ENCODE data around the gene GLCCI1.

Gene GLCCI1

GRCh38 chr7:7956531-7957128 lies 12.0 kb upstream of the GLCCI1 start:
- Histone ChIP-seq H3K27me3 (ENCODE audit: insufficient read depth, poor library complexity, severe bottlenecking) (no peaks in the 10 kb centered on the region), H3K4me3 (replicated peaks; ENCODE audit: insufficient read depth, low read length) (no peak overlapping the region), H3K27ac (replicated peaks) (no peak overlapping the region)
- DNase-seq (ENCODE audit: low read depth in 1 of 2, low spot score in 1 of 2): no peak
- TF ChIP-seq REST (IDR thresholded peaks at IDR 0.05; ENCODE audit: insufficient replicate concordance, low read depth) (no peak), POLR2AphosphoS5 (IDR thresholded peaks at IDR 0.05; ENCODE audit: low read depth) (no peak), SPI1 (IDR thresholded peaks at IDR 0.05; ENCODE audit: borderline replicate concordance, low read depth) (no peak), CTCF (IDR thresholded peaks at IDR 0.05; ENCODE audit: insufficient read depth, low read length) (no peak), GABPA (IDR thresholded peaks at IDR 0.05; ENCODE audit: low read depth) (no peak)

- no peak for DNase-seq (ENCODE audit: low read depth in 1 of 2, low spot score in 1 of 2)
- TF ChIP-seq GABPA (IDR thresholded peaks at IDR 0.05; ENCODE audit: low read depth) (no peak), SPI1 (IDR thresholded peaks at IDR 0.05; ENCODE audit: borderline replicate concordance, low read depth) (no peak), REST (IDR thresholded peaks at IDR 0.05; ENCODE audit: insufficient replicate concordance, low read depth) (no peak), CTCF (IDR thresholded peaks at IDR 0.05; ENCODE audit: insufficient read depth, low read length) (no peak)
- Histone ChIP-seq H3K27me3 (ENCODE audit: insufficient read depth, poor library complexity, severe bottlenecking) (no peaks in the 10 kb centered on the region), H3K4me3 (replicated peaks; ENCODE audit: insufficient read depth, low read length) (no peak overlapping the region), H3K27ac (replicated peaks) (no peak overlapping the region)
Observed at GRCh38 chr7:7957513-7957912, 11.1 kb upstream of the GLCCI1 start.

GRCh38 chr7:7959979-7960670 lies 8.5 kb upstream of the GLCCI1 start:
- Histone ChIP-seq H3K27ac (replicated peaks) (no peak overlapping the region), H3K27me3 (ENCODE audit: insufficient read depth, poor library complexity, severe bottlenecking) (no peaks in the 10 kb centered on the region), H3K4me3 (replicated peaks; ENCODE audit: insufficient read depth, low read length) (no peak overlapping the region)
- TF ChIP-seq SPI1 (IDR thresholded peaks at IDR 0.05; ENCODE audit: borderline replicate concordance, low read depth) (no peak), REST (IDR thresholded peaks at IDR 0.05; ENCODE audit: insufficient replicate concordance, low read depth) (no peak), GABPA (IDR thresholded peaks at IDR 0.05; ENCODE audit: low read depth) (no peak), CTCF (IDR thresholded peaks at IDR 0.05; ENCODE audit: insufficient read depth, low read length) (no peak), POLR2AphosphoS5 (IDR thresholded peaks at IDR 0.05; ENCODE audit: low read depth) (no peak)
- DNase-seq (ENCODE audit: low read depth in 1 of 2, low spot score in 1 of 2): no peak
